OCI-LY3 (cell line): ENCODE results near the gene ESAM.
A peak's percentile ranks its signal among the peaks of the same experiment; 100 is the strongest.

ENCODE experiments used
- H2AFZ ChIP-seq: fragments of 200-600, 300-600 bp; shearing (Covaris generic); 2 replicates; pipeline ENCODE4 v1.6.0; 2014; ENCODE audit warnings: antibody characterized with exemption, low read depth, low read length
- H3K27ac ChIP-seq: fragments of 200-600, 300-600 bp; sonication (generic); 2 replicates; pipeline ENCODE4 v1.5.1; 2014; ENCODE audit warnings: mild to moderate bottlenecking, low read length, moderate library complexity, mixed read lengths
- H3K27me3 ChIP-seq: fragments of 200-600, 300-600 bp; sonication (generic); 2 replicates; pipeline ENCODE4 v1.6.1; 2014; ENCODE audit warnings: low read depth, low read length, mixed read lengths
- H3K36me3 ChIP-seq: fragments of 200-600, 300-600 bp; sonication (generic); replicated peaks from 2 replicates; pipeline ENCODE3; 2014; ENCODE audit warnings: low read depth, low read length, mixed read lengths
- H3K4me1 ChIP-seq: fragments of 300-600, 200-600 bp; sonication (generic); 2 replicates; pipeline ENCODE4 v1.6.1; 2014; ENCODE audit warnings: low read length, mixed read lengths
- H3K4me2 ChIP-seq: fragments of 200-600, 300-600 bp; sonication (generic); 2 replicates; pipeline ENCODE4 v1.6.1; 2014; ENCODE audit warnings: low read length, mixed read lengths
- H3K4me3 ChIP-seq: fragments of 300-600, 200-600 bp; sonication (generic); 2 replicates; pipeline ENCODE4 v1.5.1; 2014; ENCODE audit warnings: antibody characterized with exemption, mild to moderate bottlenecking, low read length, moderate library complexity
- H3K79me2 ChIP-seq: fragments of 300-600, 200-600 bp; shearing (Covaris generic); 2 replicates; pipeline ENCODE4 v1.6.1; 2014; ENCODE audit warnings: mild to moderate bottlenecking, low read length, mixed read lengths
- H3K9ac ChIP-seq: fragments of 300-600, 200-600 bp; shearing (Covaris generic); 2 replicates; pipeline ENCODE4 v1.6.0; 2014; ENCODE audit warnings: mild to moderate bottlenecking, low read length, moderate library complexity
- H3K9me3 ChIP-seq: fragments of 200-600, 300-600 bp; shearing (Covaris generic); 2 replicates; pipeline ENCODE4 v1.6.1; 2014; ENCODE audit warnings: low read length, mixed read lengths; ENCODE audit not compliant: insufficient read depth
- H4K20me1 ChIP-seq: fragments of 200-600, 300-600 bp; sonication (generic); 2 replicates; pipeline ENCODE4 v1.6.1; 2016; ENCODE audit warnings: low read length, mixed read lengths; ENCODE audit not compliant: insufficient read depth
- CTCF ChIP-seq: fragments of 200-600, 300-600 bp; sonication (generic); IDR thresholded peaks from 2 replicates; pipeline ENCODE4 v1.5.1; 2014; ENCODE audit warnings: antibody characterized with exemption, low read length, low read depth
- EZH2phosphoT487 ChIP-seq: fragments of 200-600 bp; shearing (Covaris generic); IDR thresholded peaks from 2 replicates; pipeline ENCODE4 v1.6.1; 2018; ENCODE audit warnings: antibody characterized with exemption, mixed run types, low read depth

Gene ESAM

GRCh38 chr11:124756033-124756752, 5.9 kb downstream of the ESAM start:
- Histone ChIP-seq H3K27me3 (peaks cover 9% of the 10 kb centered on the region; the same call in 1 of the 2 replicates), H4K20me1 (no peaks in the 10 kb centered on the region), H3K36me3 (no peaks in the 10 kb centered on the region), H3K9ac (no peak overlapping the region), H3K27ac (no peak overlapping the region), H3K4me3 (no peak overlapping the region), H3K4me1 (no peaks in the 10 kb centered on the region), H3K79me2 (no peaks in the 10 kb centered on the region), H3K9me3 (no peaks in the 10 kb centered on the region), H2AFZ (no peak overlapping the region), H3K4me2 (no peak overlapping the region)
- TF ChIP-seq EZH2phosphoT487: no peak
- TF ChIP-seq CTCF: no peak

- Histone ChIP-seq H3K9ac (no peak overlapping the region), H3K4me3 (no peak overlapping the region), H3K36me3 (no peaks in the 10 kb centered on the region), H3K4me1 (peaks cover 6% of the 10 kb centered on the region), H3K27ac (no peak overlapping the region), H3K27me3 (no peaks in the 10 kb centered on the region), H4K20me1 (no peaks in the 10 kb centered on the region), H2AFZ (0 out of 2 replicates have a peak overlapping the region, but pooled peaks have one; percentile 53), H3K9me3 (no peaks in the 10 kb centered on the region), H3K79me2 (no peaks in the 10 kb centered on the region), H3K4me2 (no peak overlapping the region)
- TF ChIP-seq EZH2phosphoT487: no peak
- no peak for TF ChIP-seq CTCF
Observed at GRCh38 chr11:124754710-124755109, 7.4 kb downstream of the ESAM start.

- Histone ChIP-seq H3K4me2 (no peak overlapping the region), H3K27ac (no peak overlapping the region), H3K9ac (no peak overlapping the region), H2AFZ (no peak overlapping the region), H3K4me1 (peaks cover 10% of the 10 kb centered on the region), H3K4me3 (no peak overlapping the region), H3K79me2 (no peaks in the 10 kb centered on the region), H3K27me3 (no peaks in the 10 kb centered on the region), H4K20me1 (no peaks in the 10 kb centered on the region), H3K36me3 (no peaks in the 10 kb centered on the region), H3K9me3 (no peaks in the 10 kb centered on the region)
- no peak for TF ChIP-seq CTCF
- no peak for TF ChIP-seq EZH2phosphoT487
Observed at GRCh38 chr11:124754309-124754708, 7.8 kb downstream of the ESAM start.

GRCh38 chr11:124753624-124754023, 8.5 kb downstream of the ESAM start:
- Histone ChIP-seq H3K27me3 (no peaks in the 10 kb centered on the region), H3K79me2 (no peaks in the 10 kb centered on the region), H3K9me3 (no peaks in the 10 kb centered on the region), H4K20me1 (no peaks in the 10 kb centered on the region), H2AFZ (no peak overlapping the region), H3K9ac (no peak overlapping the region), H3K36me3 (no peaks in the 10 kb centered on the region), H3K4me3 (no peak overlapping the region), H3K4me1 (peaks cover 17% of the 10 kb centered on the region), H3K4me2 (no peak overlapping the region), H3K27ac (no peak overlapping the region)
- TF ChIP-seq CTCF: no peak
